HG03045 (cell line): ENCODE results near the gene RD3L.
"Not testable (repeated sequence)": the region's sequence is repeated elsewhere in the genome, so short reads cannot be mapped to it uniquely, and the experiment has no call there.

Experiments used
- ATAC-seq: cut with Tn5 transposase; IDR thresholded peaks from one replicate; pipeline ENCODE4 v1.9.1; 2021; ENCODE audit warnings: mild to moderate bottlenecking, moderate library complexity; ENCODE audit not compliant: unreplicated experiment

Gene RD3L

DNA sequence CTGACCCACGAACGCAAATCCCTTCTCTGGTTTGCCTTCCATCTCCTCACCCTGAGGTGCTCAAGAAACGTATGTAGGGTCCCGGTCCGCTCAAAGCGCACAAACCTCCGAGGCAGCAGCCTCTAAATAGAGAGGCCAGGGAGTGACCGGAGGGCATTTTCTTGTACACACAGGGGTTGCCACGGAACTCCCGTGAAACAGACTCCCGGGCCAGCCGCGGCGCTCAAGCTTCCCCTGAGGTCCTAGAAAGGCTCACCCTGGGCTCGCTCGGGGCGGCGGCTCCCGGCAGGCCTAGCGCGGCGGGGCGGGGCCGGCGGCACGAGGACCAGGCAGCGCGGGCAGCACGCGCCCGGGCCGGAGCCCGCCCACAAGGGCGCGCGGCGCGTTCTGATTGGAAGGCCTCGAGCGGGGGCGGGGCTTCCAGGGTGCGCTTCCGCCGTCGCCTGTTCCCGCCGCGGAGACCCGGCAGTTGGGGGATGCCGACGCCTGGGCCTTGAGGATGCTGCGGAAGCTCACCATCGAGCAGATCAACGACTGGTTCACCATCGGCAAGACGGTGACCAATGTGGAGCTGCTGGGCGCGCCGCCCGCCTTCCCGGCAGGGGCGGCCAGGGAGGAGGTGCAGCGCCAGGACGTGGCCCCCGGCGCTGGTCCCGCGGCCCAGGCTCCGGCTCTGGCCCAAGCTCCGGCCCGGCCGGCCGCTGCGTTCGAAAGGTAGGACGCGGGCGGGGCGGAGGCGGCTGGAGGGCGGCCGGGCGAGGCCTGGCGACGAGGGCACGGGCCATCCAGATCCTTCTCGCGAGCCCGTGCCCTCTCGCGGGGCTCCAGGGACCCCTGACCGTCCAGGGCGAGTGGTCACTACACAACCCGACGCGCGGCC is 14.1 kb downstream of the RD3L start, which contains the start of gene TDRD9:
Gene TDRD9, plus strand, starts transcription at position 446 of the 880 bp plus-strand sequence. Its CDS starts 54 bp downstream, at position 500.
- no peak for ATAC-seq

DNA sequence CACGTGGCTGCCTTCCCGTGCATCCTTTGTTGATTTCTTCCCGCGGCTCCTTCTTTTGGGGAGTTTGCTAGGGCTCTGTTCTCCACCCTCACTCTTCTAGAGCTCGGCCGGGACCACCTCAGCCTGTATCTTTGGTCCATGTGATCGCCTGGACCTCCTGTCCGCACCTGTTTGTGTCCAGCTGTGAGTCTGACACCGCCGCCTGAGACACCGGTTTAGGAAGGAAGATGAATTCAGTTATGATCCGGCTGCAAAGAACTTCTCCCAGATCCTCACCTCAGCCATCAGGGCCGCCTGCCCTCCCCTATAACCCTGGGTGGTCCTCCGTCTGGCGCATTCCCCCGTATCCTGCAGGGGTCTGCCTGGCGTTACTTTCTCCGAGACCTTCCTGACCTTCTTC is 14.8 kb downstream of the RD3L start:
- ATAC-seq: no peak

DNA sequence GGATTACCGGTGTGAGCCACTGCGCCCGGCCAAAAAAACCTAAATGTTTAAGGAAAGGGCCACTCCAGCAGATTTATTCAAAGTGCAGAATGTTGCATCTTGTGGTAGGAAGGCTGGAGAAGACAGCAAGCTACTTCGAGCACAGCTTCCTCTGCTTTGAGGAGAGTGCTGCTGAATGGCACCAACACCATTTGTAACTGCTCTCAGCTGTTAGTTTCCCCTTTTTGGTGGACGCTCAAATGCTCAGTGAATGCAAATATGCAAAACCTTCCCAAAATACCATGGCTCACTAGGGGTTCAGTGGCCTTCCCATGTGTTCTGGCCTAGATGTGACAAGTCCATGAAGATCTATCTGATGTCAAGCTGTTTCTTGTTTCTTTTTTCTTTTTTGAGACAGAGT is 17.0 kb downstream of the RD3L start:
- ATAC-seq: no peak

DNA sequence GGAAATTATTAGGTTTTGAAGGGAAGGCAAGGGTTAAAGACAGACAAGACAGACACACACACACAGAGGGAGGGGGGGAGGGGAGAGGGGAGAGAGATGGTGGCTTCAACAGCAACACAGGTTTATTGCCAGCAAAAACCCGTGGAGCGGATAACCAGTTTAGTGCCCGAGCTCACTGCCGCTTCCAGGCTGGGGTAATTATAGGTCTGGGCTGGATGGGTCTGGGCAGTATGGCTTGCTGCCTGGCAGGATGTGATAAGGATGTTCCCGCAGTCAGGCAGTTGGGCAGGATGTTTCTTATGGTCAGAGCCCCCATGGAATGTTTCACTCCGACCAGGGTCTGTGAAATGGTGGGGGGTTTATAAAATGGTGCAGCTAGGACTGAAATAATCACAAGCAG is 18.5 kb downstream of the RD3L start:
- no peak for ATAC-seq

DNA sequence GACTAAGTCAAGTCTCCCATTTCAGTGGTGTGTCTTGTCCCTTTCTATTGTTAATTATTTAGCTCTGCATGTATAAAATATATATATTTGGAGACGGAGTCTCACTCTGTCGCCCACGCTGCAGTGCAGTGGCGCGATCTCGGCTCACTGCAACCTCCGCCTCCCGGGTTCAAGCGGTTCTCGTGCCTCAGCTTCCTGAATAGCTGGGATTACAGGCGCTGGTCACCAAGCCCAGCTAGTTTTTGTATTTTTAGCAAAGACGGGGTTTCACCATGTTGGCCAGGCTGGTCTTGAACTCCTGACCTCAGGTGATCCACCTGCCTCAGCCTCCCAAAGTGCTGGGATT is 20.5 kb downstream of the RD3L start:
- not testable (repeated sequence) for ATAC-seq

GRCh38 chr14:103920981-103921854 is 21.1 kb downstream of the RD3L start:
- ATAC-seq: peak; percentile 97

DNA sequence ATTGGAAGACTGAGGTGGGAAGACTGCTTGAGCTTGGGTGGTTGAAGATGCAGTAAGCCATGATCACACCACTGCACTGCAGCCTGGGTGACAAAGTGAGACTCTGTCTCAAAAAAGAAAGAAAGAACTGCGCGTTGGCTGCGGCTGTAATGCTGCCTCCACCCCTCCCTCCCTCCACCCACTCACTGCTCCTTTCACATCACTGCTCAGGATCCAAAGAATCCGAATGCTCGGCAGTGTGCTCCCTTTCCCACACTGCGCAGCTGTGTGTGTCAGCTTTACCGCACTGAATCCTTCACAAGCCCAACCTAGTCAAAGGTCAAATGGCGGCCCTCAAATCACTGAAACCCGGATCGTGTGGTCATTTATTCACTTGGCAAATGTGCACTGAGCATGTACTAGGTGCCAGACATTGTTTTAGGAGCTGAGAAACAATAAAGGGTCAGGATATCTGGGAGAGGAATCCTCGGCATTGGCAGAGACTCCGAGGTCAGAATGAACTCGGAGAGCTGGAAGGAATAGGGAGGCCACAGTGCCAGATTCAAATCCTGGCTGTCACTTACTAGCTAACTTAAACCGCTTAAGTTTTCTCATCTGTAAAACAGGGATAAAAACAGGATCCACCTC is 25.6 kb downstream of the RD3L start:
- ATAC-seq: no peak

- ATAC-seq: no peak
Observed at GRCh38 chr14:103915616-103916015, 26.7 kb downstream of the RD3L start.

DNA sequence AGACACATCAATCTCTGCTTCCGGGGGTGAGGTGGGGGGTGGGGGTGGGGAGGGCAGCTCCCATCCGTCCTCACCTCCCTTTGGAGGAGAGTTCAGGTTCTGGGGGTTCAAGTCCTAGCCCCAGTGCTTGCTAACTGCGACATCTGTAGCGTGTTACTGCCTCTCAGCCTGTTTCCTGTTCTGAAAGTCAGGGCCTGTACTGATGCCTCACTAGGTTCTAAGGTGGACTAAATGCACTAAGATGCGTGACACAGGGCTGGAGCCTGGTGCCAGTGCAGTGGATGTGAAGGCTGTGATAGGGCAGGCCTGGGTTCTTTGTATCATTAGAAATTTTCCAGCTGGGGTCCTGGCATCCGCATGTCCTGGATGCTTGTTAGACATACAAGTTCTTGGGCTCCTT is 31.3 kb downstream of the RD3L start:
- ATAC-seq: no peak

- no peak for ATAC-seq
Observed at GRCh38 chr14:103910262-103910935, 31.9 kb downstream of the RD3L start.

DNA sequence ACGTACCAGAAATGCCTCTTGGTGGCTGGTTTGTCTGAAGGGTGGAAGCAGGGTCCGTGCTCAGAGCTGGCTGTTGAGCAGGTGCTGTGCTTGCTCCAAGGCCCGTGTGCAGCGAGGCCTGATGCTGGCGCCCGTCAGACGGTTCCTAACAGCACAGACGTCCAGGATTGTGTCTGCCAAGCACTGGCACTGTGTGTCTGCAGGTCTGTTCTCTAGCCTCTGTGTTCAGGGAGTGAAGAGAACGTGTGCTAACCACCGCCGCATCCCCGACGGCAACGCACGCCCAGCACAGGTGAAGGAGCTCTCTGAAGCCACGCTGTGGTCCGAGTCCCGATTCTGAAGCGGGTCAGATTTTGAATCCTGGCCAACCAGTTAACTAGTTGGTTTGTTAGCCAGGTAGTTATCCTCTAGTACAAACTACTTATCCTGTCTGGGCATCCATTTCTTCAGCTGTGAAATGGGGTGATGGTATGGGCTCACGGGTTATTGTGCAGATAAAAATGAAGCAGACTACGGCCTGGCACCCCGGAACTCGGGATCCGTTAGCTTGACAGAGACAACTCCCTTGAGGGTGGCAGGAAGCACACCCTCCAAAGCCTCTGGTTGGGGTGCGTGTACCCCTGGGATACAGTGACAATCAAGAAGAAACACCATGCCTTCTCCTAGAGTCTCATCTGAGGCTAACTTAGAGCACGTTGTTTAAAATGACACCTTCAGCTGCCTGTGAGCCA is 32.6 kb downstream of the RD3L start:
- no peak for ATAC-seq

GRCh38 chr14:103908580-103908979 is 33.7 kb downstream of the RD3L start:
- ATAC-seq: no peak

DNA sequence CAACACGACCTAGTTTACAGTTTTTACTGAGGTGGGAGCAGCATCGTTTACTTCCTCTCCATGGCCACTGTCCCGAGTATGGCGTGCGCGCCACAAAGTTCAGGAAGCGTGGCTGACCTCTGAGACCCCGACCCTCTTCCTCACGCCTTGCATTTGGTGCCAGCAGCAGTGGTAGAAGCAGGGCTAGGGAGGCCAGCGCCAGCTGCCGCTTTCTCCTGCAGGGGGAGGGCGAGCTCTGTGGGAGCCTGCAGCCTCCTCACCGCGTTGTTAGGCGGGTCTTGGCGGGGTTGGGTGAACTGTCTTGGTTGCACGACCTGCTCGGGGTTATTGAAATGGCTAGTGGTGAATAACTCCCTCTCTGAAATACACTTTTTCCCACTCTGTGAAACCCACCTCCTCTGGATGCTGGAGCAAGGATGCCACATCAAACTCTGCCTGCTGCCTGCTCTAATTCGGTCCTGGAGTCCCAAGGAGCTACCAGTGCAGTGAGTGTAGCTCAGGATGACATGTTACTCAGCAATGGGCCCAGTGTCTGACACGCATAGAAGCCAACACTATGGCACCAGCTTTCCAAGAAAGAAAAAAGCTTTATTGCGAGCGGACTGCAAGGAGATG is 36.4 kb downstream of the RD3L start:
- no peak for ATAC-seq

DNA sequence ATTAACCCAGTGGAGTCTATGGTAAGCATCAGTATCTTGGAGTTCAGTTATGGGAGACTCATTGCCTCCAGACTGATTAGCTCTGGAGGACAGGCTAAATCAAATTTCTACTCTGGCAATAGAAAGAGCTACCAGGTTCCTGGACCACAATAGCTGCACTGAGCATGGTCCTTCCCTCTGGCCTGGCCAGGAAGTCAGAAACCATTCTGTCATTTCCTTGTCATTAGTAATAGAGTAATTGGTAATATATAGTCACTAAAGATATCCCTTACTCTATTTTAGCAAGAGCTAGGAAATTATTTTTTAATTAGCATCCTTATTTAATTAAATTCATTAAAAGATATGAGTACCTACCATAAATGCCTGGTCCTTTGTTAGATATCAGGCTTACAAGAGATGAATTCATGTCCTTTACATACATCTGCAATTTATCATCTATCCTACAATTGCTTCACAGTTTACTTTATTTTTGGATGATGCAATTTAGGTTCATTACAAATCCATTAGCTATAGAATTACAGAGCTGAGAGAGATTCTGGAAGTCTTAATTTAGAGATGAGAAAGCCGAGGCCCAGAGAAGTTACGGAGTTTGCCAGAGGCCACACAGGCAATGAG is 37.7 kb downstream of the RD3L start:
- no peak for ATAC-seq

- ATAC-seq: no peak
Observed at GRCh38 chr14:103899833-103900232, 42.5 kb downstream of the RD3L start.

- ATAC-seq: no peak
Observed at GRCh38 chr14:103899316-103899715, 43.0 kb downstream of the RD3L start.

- ATAC-seq: no peak
Observed at GRCh38 chr14:103898711-103899110, 43.6 kb downstream of the RD3L start.

GRCh38 chr14:103898204-103898603 is 44.1 kb downstream of the RD3L start:
- no peak for ATAC-seq
